Smooth muscle cell of the brain vasculature (primary cell): Measurements from ENCODE around the gene CFAP57.

Experiments used
- DNase-seq: peaks from one replicate; pipeline ENCODE4 v3.0.0-alpha.2; 2012; ENCODE audit warnings: low read depth, low spot score

CFAP57 gene

DNA sequence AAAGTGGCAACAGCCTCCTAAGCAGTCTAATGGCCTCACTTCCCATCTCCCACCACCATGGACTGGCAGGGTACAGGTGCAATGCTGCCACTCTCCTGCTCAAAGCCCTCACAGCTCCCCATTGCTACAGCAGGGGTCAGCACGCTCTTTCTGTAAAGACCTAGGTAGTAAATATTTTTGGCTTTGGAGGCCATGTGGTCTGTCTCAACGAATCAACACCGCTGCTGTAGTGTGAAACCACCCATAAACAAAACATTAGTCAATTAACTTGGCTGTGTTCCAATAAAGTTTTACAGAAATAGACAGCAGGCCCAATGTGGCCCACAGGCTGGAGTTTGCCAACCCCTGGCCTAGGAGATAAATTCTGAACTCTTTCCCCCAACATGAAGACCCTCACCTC is 53.0 kb downstream of the CFAP57 start:
- DNase-seq = no peak

DNA sequence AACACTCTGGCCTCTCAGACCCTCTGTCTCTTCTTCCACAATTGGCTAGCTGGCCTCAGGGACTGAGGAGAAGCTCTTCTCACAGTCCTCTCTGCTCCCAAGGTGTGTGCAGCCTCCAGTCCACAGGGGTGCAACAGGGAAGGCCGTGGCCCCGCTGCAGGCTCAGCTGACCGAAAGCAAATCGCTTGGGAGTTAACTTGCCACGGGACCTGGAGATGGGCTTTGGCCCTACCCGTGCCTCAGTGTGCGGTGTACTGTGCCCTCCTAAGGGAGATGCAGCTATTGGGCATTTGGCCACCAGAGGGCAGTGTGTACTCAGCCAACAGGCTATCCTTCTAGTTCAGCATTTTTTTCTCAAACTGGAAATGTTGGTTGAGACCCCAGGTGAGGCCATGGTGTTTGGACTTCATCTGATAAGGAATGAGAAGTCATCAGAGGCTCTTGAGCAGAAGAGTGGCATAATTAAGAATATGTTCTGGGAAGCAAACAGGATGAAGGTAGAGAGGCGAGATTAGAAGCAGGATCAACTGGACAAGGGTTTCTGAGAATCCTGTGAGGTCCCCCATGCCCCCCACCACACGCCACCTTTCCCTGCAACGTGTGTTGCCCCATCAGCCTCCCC is 55.1 kb downstream of the CFAP57 start:
- DNase-seq = peak; percentile 43

DNA sequence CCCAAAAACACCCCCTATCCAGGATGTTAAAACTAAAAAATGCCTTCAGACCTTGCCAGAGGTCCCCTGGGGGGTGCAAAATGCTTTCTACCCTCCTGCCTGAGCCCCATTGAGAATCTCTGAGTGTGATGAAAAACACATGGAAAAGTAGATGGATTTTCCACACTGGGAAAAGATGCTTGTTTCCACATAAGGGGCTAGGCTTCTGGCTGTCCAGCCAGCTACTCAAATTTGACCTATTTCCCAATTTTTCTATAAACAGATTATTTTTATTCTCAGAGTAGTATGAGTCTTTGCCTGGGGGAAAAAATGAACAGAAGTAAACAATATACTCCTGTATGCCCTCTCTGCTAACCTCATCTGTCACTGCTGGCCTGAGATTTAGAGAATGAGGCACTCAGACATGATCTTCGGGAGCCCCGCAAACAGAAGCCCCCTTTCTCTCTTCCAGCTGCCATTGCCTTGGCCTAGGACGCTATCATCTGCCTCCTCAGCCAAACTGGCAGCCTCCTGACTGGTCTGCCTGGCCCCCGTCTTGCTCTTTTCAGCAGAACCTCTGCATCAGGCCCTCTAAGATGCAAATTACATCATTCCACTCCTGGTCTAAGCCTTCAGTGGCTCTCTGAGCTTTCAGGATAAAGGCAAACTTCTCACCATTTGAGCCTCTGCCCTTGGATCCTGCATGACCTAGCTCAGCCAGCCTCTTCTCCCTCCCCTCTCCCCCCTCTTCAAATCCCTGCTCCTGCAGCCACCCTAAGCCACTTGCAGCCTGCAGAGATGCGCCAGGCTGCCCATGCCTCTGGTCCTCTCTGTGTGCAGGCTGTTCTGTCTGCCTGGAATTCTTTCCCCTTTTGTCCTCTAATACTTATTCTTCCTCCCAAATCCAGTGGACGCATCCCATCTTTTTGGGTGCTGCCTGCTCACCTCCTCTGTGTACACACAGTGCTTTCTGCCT is 58.0 kb downstream of the CFAP57 start:
- DNase-seq = no peak

DNA sequence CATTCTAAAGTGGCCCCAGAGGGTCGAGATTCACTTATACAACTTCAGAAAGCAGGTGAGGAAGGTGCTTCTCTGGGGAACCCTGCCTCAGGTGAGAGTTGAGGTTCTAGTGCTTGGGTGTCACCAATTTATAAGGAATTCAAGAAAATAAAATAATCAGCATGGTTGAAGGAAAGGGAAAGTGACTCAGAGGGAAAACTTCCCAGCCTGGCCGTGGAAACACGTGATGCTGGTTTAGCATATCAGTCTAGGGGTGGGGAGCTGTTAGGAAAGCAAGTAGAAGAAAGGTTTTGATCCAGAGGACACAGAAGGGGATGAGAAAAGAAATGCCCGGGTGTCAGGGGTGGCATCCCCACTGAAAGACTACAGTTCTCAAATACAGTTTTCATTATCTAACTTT is 59.9 kb downstream of the CFAP57 start:
- peak; percentile 4 for DNase-seq

DNA sequence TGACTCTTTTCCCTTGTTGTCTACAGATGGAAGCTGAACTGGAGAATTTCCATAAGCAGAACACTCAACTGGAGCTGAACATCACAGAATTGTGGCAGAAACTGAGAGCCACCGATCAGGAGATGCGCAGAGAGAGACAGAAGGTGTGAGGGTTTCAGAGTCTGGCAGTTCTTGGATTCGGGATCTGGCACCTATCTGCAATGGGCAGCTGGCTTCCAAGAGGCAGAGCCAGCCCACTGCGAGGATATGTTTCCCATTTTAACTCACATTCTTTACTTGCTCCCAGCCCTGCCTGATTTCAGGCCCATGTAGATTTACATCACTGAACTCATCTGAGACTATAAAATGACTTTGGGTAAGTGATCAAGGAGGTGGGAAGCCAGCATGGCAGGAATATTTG is 60.4 kb downstream of the CFAP57 start:
- peak; percentile 3 for DNase-seq

DNA sequence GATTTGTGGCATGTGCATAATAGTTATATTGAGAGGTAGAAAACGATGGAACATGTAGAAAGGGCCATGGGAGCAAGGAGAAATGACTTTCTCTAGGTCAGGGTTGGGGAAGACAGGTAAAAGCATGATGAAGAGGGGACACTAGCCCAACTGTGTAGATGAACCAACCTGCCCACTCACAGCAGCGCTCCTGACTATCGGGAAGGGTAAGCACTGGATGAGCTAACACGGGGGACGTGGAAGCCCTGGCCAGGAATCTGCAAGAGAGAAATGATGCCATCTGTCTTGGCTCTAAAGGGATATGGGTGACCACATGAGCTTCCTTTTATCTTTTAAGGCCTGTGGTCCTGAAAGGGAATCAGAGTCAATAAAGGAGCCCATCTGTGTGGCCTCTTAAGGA is 61.5 kb downstream of the CFAP57 start:
- no peak for DNase-seq

DNA sequence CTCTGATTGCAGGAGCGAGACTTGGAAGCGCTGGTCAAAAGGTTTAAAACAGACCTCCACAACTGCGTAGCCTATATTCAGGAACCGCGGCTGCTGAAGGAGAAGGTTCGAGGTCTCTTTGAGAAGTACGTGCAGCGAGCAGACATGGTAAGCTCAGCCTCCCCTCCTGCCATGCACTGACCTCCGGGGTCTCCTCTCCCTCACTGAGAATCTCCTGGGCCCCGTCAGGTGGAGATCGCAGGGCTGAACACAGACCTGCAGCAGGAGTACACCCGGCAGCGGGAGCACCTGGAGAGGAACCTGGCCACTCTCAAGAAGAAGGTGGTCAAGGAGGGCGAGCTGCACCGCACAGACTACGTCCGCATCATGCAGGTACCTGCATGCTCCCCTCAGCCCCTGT is 62.1 kb downstream of the CFAP57 start:
- no peak for DNase-seq

DNA sequence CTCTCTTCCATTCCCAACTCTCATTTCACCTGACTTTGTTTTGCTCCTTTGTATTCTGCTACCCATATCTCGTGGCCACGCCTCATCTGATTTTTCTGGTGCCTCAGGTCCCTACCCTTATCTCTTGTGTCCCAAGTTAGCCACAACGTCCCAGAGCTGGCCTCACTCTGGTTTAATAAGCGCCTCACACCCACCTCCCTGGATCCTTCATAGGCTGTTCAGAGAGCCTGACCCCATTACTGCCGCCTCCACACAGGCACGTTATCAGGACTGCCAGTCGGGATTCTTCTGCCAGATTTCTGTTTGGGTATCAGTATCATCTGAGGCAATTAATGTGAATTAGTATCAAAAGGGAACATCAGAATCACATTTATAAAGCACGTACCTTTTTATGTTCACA is 62.9 kb downstream of the CFAP57 start:
- DNase-seq = no peak

DNA sequence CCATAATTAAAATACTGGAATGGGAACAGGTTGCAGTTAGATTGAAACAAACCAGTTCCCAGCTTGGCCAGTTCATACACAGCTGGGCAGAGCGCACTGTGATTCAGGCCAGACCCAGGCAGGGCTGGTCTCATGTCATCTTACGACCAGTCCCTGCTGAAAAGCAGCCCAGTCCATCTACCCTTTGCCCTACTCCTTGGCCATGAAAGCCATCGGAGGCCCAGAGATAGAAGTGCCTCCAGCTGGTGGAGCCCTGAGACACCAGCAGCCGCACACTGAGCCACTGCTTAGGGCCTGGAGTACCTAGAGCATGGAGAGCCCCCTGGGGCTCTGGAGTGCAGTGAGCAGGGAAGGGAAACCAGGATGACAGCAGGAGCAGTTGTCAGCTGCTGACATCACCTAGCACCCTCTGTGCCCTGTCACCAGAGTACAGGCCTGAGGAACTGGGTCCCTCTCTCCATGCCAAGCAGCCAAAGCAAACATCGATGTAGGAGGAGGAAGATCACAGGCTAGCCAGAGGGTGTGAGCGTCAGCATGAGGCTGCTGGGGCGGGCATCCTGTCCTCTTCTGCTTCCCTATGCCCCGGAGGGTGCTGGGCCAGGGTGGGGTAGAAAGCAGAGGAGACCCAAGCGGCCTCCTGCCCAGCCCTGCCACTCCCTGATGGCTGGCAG is 63.5 kb downstream of the CFAP57 start:
- no peak for DNase-seq

DNA sequence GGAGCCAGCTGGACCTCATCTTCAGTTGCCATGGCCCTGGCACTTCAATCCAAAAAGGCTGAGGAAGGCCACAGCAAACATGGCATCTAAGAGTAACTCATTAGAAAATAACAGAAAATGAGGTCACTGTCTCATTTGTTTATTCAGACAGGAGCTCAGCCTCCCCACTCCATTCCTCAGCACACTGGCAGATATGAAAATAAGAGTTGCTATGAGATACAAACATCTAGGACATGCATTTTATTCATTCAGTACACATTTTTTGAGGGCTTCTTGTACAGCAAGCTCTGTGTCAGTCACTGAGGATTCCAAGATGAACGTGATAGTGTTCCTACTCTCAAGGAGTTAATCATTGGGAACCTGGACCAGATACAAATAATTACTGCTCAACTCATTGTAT is 65.0 kb downstream of the CFAP57 start:
- no peak for DNase-seq

DNA sequence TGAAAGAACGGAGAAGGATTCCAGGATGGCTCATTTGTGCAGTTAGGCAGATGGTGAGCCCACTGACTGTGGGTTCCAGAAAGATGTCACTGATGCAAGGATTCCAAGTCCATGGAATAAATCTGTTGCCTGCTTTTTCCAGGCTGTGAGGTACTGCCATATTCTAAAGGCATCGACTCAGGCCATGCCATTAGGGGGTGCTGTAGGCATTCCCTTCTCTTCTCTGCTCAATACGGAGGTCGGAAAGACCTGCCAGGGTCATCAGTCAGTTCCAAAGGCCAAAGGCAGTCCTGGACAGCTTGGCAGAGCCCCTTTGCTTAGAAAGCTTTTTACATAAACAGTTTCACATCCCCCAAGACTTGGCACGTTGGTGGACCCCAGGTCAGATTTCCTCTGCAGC is 66.0 kb downstream of the CFAP57 start:
- DNase-seq = peak; percentile 18

DNA sequence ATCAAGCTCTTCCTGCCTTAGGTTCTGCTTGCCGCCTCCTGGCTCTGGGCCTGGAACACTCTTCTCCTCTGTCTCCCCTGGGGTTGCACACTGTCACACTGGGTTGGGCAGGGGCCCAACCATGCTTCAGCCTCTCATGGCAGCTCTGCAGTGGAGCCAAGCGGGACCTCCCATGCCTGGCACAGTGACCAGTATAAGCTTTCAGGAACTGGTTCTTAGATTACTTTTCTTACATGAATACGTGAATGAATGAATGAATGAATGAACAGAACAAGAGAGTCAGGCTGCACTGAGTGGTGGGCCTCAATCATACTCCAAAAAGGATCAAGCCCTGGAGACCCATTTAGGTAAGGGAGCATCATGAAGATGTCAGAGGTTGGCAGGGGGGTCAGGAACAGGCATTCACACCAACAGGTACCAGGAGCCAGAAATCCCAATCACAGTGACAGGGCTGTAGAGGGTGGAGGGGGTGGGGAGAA is 66.9 kb downstream of the CFAP57 start:
- no peak for DNase-seq

DNA sequence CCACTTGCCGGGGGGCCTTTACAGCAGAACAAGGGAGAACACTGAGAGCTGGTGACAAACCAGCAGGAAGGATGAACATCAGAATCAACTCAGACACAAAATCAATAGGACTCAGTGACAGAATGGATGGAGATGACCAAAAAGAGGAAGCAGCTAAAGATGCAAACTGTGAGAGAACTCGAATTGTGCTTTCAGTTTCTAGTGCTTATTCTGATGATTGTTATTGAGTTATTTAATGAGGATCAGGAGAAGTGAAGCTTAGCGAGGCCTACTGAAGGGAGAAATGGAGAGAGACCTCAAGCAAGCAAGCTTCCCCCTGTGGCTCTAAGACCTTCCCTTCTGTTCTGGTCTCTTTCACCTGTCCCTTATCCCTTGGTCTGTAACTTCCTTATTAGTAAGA is 67.4 kb downstream of the CFAP57 start:
- DNase-seq = no peak

DNA sequence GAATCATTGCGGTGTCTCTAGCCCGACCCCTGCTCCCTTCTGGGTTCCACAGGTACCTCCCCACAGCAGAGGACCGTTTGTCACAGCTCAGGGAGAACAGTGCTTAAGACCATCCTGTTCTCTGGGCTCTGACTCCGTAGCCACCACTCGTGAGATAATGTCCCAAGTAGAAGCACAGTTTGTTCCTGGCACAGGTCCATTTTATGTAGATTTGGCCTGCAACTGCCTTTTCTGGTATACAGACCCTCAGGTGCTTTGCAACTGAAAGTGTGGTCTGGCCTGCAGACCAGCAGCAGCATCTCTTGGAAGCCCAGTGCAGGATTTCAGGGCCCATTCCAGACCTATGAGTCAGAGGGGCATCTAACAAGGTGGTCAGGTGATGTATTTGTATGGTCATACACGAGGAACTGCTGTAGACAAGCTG is 69.3 kb downstream of the CFAP57 start:
- DNase-seq = no peak

DNA sequence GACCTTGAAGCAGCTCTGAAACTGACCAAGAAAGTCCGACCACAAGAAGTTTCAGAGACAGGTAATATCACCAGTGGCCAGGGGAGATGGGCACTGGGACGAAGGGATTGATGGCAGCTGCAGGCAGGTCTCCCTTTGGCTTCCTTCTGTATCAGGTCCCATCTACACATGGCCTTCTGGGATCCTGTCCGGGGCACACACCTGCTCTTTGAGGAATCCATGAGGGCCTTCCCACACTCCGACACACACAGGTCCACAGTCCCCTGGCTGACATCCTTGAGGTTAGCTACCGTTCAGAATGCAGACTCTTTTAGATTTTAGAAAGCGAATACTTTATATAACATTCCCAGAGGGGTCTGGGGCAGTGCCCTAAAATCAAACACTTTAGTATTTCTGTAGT is 71.2 kb downstream of the CFAP57 start:
- DNase-seq = no peak

DNA sequence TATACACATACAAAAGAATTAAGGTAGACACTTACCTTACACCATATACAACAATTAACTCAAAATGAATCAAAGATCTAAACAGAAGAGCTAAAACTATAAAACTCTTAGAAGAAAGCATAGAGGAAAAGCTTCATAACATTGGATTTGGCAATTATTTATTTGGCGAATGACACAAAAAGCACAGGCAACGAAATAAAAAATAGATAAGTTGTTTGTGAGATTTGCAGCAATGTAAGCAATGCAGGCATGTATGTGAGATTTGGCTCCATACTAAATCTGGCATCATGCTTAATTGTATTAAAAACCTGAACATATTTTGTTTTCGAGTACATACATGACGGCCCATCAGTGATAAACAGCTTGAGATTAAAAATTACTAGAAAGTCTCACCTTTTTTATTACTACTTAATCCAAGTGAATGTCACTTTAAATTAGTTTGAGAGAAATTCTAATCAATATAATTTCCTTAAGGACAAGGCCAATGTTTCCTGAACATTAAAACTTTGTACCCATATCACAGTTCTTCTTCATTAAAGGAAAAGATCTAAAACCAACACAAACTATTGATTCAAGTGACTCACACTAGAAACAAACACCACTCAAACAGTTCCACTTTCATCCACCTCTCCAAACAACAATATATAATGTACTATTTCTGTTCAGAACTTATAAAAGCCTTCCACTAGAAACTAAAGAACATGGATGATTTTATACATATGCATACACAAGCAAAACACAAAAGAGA is 74.5 kb downstream of the CFAP57 start:
- DNase-seq = no peak

DNA sequence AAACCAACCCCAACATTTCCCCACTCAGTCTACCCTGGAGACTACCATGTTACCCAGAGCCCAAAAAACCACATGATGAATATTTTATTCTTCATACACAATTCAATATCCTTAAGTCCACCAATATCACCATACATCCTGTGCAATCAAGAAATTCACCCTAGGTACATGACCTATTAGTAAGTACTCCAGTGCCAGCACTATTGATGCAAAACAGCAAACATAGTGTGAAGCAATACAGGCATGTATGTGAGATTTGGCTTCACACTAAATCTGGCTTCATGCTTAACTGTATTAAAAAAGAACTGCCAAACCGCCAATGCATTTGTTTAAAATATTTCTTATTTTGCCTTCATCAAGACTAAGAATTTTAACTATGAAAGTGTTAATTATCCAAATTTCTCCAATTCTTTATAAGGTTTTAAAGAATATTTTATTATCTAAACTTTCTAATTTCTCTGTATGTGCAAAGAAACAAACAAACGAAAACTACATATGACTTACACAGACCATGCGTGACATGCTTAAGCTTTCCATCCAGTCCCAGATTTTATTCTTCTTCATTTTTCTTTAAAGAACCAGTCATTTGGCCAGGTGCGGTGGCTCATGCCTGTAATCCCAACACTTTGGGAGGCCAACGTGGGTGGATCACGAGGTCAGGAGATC is 75.3 kb downstream of the CFAP57 start:
- no peak for DNase-seq

DNA sequence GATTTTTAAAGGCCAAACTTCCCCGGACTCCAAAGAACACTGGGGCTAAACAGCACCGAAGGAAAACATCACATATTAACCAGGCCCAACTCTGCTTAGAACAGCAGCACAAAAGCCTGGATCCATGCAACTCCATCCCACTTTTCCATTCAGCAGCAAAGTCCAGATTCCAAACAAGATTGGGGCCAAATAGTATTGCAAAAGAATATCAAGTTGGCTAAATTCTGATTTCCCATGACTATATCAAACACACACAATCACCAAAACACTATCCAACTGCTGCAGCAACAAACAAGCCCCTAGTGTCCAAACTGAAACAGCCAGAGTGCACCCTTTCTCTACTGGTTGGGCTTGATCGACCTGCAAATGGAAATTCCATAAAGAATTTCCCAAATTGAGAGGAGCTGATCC is 78.2 kb downstream of the CFAP57 start:
- no peak for DNase-seq

DNA sequence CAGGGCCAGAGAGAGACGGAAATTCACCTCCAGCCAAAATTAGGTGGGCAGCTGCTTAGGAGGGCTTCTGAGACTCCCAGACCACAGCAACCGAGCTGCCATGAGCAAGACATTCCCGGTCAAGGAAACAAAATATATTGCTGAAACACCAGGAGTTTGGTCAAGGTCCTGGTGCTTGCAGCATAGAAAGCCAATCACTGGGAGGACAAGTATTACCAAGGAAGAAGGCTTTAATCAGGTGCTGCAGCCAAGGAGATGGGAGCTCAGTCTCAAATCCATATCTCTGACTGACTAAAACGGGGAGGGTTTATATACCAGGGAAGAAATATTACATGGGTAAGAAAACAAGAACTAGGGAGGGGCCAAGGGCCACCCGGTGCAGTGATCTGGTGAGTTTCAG is 78.9 kb downstream of the CFAP57 start:
- no peak for DNase-seq

DNA sequence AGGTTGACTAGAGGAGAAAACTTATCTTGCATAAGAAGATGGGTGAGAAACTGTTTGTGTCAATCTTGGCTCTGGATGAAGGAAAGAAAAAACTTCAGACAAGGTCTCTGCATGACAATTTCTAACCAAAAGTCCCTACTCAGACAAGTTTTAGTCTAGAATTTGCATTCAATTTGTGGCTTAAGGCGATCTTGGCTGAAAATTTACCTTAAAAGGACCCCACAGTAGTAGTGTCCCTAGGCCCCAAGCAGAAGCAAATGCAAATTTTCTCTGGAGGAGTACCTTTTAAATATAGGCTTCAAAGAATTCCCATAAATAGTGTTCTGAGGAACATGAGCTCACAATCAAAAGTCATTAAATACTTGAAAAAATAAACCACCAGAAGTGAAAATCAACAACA is 80.1 kb downstream of the CFAP57 start:
- DNase-seq = no peak

DNA sequence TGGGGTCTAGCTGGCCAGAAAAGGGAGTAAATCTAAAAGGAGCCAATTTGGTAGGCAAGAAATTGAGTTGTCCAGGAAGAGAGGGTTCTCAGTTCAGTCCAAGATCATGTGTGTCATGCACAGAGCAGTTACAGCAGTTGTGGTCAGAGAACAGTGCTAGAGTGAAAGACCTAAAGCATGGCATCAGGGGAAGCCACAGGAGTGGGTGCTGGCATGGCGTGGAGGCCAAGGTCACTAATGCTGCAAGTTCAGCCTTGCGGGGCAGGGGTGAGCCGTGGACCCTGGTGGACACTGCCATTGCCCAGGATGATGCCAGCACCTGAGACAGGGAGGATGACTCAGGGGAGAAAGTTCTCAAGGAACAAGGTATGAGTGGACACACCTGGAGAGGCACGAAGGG is 81.0 kb downstream of the CFAP57 start:
- no peak for DNase-seq
